PC-3 (cell line): ENCODE results near the gene CCSER1. TPM values are rescaled to one million over a fixed set of nuclear protein-coding genes. Genes with fewer than 3 reads are reported as not detected.
A peak's percentile ranks its signal among the peaks of the same experiment; 100 is the strongest.

Experiments
- ATAC-seq: fragments of 200-7000 bp; cut with Tn5 transposase; 2 replicates; pipeline ENCODE4 v1.9.1; 2020; ENCODE audit warnings: mild to moderate bottlenecking, moderate library complexity
- BruUV-seq: library from RNA; stranded (reverse); fragments of 400-500 nt; replicated peaks from 2 replicates; lab custom pipeline; 2021; lab: Mats Ljungman, UMichigan
- CTCF ChIA-PET: fragments of 300-600 bp; sonication (Branson Sonifier 250); formaldehyde crosslinking; loops from one replicate; lab custom pipeline; 2022; ENCODE audit warnings: antibody characterized with exemption; lab: Charles Lee
- POLR2A ChIA-PET: fragments of 300-600 bp; sonication (Branson Sonifier 250); formaldehyde crosslinking; loops from one replicate; lab custom pipeline; 2022; ENCODE audit warnings: antibody characterized with exemption; ENCODE audit not compliant: unreplicated experiment; lab: Charles Lee
- DNase-seq: peaks from one replicate; pipeline ENCODE4 v3.0.0-alpha.2; 2015
- H2AFZ ChIP-seq: fragments of 300-600 bp; sonication (generic); 2 replicates; pipeline ENCODE4 v1.6.0; 2016; ENCODE audit warnings: antibody characterized with exemption, low read length
- H3F3A ChIP-seq: fragments of 300-600 bp; sonication (generic); one replicate; pipeline ENCODE4 v1.6.0; 2017; ENCODE audit warnings: antibody characterized with exemption, low read length, control low read depth, mild to moderate bottlenecking; ENCODE audit not compliant: unreplicated experiment
- H3K27ac ChIP-seq: fragments of 300-600 bp; sonication (generic); 2 replicates; pipeline ENCODE4 v1.5.1; 2016; ENCODE audit warnings: mild to moderate bottlenecking, low read length
- H3K27me3 ChIP-seq: fragments of 300-600 bp; sonication (generic); 2 replicates; pipeline ENCODE4 v1.6.1; 2016; ENCODE audit warnings: low read length, mixed read lengths
- H3K36me3 ChIP-seq: fragments of 300-600 bp; sonication (generic); 2 replicates; pipeline ENCODE4 v1.6.1; 2016; ENCODE audit warnings: low read depth, mixed run types, low read length, mixed read lengths
- H3K4me1 ChIP-seq: fragments of 300-600 bp; sonication (generic); 2 replicates; pipeline ENCODE4 v1.5.1; 2016; ENCODE audit warnings: low read length; ENCODE audit not compliant: insufficient read depth
- H3K4me2 ChIP-seq: fragments of 300-600 bp; sonication (generic); 2 replicates; pipeline ENCODE4 v1.6.0; 2016; ENCODE audit warnings: low read length
- H3K4me3 ChIP-seq: fragments of 300-600 bp; sonication (generic); 2 replicates; pipeline ENCODE4 v1.5.1; 2016; ENCODE audit warnings: mild to moderate bottlenecking, low read length, mixed read lengths
- H3K79me2 ChIP-seq: fragments of 300-600 bp; sonication (generic); 2 replicates; pipeline ENCODE4 v1.6.1; 2017; ENCODE audit warnings: low read length, mixed read lengths
- H3K9ac ChIP-seq: fragments of 300-600 bp; sonication (generic); 2 replicates; pipeline ENCODE4 v1.6.0; 2016; ENCODE audit warnings: mild to moderate bottlenecking, low read length
- H3K9me2 ChIP-seq: fragments of 300-600 bp; sonication (generic); replicated peaks from 2 replicates; pipeline ENCODE4 v1.6.1; 2016; ENCODE audit warnings: mixed run types, low read length, mixed read lengths
- H3K9me3 ChIP-seq: fragments of 300-600 bp; sonication (generic); 2 replicates; pipeline ENCODE4 v1.6.1; 2016; ENCODE audit warnings: low read length, mixed read lengths
- H4K20me1 ChIP-seq: fragments of 300-600 bp; sonication (generic); 2 replicates; pipeline ENCODE4 v1.6.1; 2016; ENCODE audit warnings: low read length, mixed read lengths
- CTCF ChIP-seq: fragments of 300-600 bp; sonication (generic); conservative IDR thresholded peaks from 2 replicates; pipeline ENCODE4 v1.5.1; 2017; ENCODE audit warnings: antibody characterized with exemption, low read depth, mild to moderate bottlenecking, low read length
- EZH2 ChIP-seq: fragments of 300-600 bp; sonication (generic); IDR thresholded peaks from one replicate; pipeline ENCODE4 v1.6.1; 2017; ENCODE audit warnings: antibody characterized with exemption, mild to moderate bottlenecking, low read length; ENCODE audit not compliant: unreplicated experiment
- EZH2phosphoT487 ChIP-seq: fragments of 300-600 bp; sonication (generic); IDR thresholded peaks from 2 replicates; pipeline ENCODE4 v1.6.1; 2018; ENCODE audit warnings: mild to moderate bottlenecking, antibody characterized with exemption, low read length, borderline replicate concordance
- intact Hi-C: fragments of 100-400 bp; cut with micrococcal nuclease; formaldehyde crosslinking; loops from 2 replicates; pipeline ENCODE4 v1.9.0; 2023
- total RNA-seq: library from RNA; depleted of rRNA; stranded (reverse); fragments of >200 nt; gene quantifications from 2 replicates; pipeline ENCODE4 v1.2.3, GENCODE V29; 2014

Gene CCSER1
- total RNA-seq, 1 experiment from 2014 or later: 6.0 TPM

- Histone ChIP-seq H3K79me2 (no peaks in the 10 kb centered on the region), H3K4me1 (peaks cover 14% of the 10 kb centered on the region), H3F3A (no peaks in the 10 kb centered on the region), H3K9me3 (no peaks in the 10 kb centered on the region), H3K27me3 (no peaks in the 10 kb centered on the region), H2AFZ (no peak overlapping the region), H3K4me3 (no peak overlapping the region), H3K36me3 (no peaks in the 10 kb centered on the region), H4K20me1 (no peaks in the 10 kb centered on the region), H3K9me2 (no peaks in the 10 kb centered on the region), H3K9ac (no peak overlapping the region), H3K4me2 (no peak overlapping the region), H3K27ac (no peak overlapping the region)
- intact Hi-C loops: no loop called here
- TF ChIP-seq EZH2 (no peak), CTCF (no peak)
- ChIA-PET POLR2A (no interaction called here), CTCF (no interaction called here)
- BruUV-seq: no TSS peak
- DNase-seq: no peak
- no peak for ATAC-seq
Measured at GRCh38 chr4:90219822-90220221, 92.6 kb downstream of the CCSER1 start.

GRCh38 chr4:90220459-90220858 is 93.3 kb downstream of the CCSER1 start:
- Histone ChIP-seq H3K4me1 (peaks cover 9% of the 10 kb centered on the region), H3F3A (no peaks in the 10 kb centered on the region), H3K27ac (no peak overlapping the region), H3K4me2 (no peak overlapping the region), H3K27me3 (no peaks in the 10 kb centered on the region), H3K9me2 (no peaks in the 10 kb centered on the region), H3K36me3 (no peaks in the 10 kb centered on the region), H4K20me1 (no peaks in the 10 kb centered on the region), H3K9me3 (no peaks in the 10 kb centered on the region), H3K9ac (no peak overlapping the region), H3K4me3 (no peak overlapping the region), H3K79me2 (no peaks in the 10 kb centered on the region), H2AFZ (no peak overlapping the region)
- BruUV-seq: no TSS peak
- no peak for DNase-seq
- TF ChIP-seq CTCF (no peak), EZH2 (no peak), EZH2phosphoT487 (no peak)
- CTCF ChIA-PET: no interaction called here
- intact Hi-C loops: no loop called here
- POLR2A ChIA-PET: no interaction called here
- no peak for ATAC-seq

DNA sequence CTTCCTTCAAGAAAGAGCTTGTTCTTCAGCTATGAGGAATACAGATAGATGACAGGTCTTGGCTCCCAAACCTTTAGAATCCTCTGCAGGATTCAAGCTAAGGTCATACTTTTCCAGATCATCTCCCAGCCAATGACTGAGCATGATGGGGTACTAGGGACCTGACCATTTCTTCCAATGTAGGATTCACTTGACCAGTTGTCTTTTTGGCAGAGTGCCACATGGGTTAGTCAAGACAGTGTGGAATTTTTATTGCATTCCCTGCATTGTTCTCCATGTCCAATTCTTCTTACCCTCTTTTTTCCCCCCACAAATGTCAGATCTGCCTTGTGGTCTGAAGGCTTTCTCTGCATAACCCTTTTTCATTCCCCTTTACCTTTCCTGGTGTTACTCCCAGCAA is 99.5 kb downstream of the CCSER1 start:
- Histone ChIP-seq H3K27ac (no peak overlapping the region), H3K9ac (no peak overlapping the region), H3K4me2 (peak overlapping the region; percentile 46; the same call in 1 of the 2 replicates), H3K36me3 (no peaks in the 10 kb centered on the region), H3F3A (no peaks in the 10 kb centered on the region), H3K79me2 (no peaks in the 10 kb centered on the region), H3K27me3 (no peaks in the 10 kb centered on the region), H3K9me2 (no peaks in the 10 kb centered on the region), H3K4me3 (no peak overlapping the region), H3K9me3 (no peaks in the 10 kb centered on the region), H3K4me1 (peaks cover 12% of the 10 kb centered on the region), H4K20me1 (no peaks in the 10 kb centered on the region), H2AFZ (no peak overlapping the region)
- intact Hi-C loops: no loop called here
- TF ChIP-seq CTCF (no peak), EZH2 (no peak), EZH2phosphoT487 (no peak)
- POLR2A ChIA-PET: no interaction called here
- DNase-seq (peak; percentile 77), ATAC-seq (peak; percentile 49)
- BruUV-seq: no TSS peak
- CTCF ChIA-PET: no interaction called here
